Measurements from ENCODE around the gene CYP27B1.
A peak's percentile ranks its signal among the peaks of the same experiment; 100 is the strongest.

CYP27B1 gene

GRCh38 chr12:57756406-57757341 is 10.2 kb downstream of the CYP27B1 start:
- in situ Hi-C loops (cut with HindIII; ENCODE audit: low pct_ligation_motif_present, low pct_unique_long_range_greater_than_20kb, low sequenced_read_pairs): no loop called here
- DNase-seq: peak; percentile 36

DNA sequence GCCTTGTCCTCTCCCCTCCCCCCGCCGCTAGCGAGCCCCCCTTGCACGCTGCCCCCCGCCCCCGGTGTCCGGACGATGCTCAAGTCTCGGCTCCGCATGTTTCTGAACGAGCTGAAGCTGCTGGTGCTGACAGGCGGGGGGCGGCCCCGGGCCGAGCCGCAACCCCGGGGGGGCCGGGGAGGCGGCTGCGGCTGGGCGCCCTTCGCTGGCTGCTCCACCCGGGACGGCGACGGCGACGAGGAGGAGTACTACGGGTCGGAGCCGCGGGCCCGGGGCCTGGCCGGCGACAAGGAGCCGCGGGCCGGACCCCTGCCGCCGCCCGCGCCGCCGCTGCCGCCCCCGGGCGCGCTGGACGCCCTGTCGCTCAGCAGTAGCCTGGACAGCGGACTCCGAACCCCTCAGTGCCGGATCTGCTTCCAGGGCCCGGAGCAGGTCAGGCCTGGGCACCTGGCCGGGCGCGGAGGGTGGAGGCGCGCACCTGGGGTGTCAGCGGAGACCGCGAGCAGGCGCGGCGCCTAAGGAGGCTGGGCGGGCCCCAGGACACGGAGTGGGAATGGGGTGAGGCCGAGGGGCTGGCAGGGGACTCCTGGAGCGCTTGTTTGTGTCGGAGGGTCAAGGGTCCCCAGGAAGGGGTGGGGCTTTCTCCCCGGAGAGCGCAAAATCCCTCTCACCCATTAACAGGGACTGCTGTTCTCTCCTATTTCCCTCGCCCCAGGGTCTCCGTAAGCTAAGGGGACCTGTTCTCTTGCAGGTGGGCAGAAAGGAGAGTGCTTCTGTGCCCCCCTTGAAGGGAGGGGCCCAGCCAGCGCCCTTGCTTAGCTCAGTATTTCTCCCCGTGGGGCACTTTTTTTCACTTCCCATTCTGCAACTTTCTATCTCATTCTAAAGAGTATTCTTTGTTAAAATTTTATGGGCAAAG is 11.2 kb downstream of the CYP27B1 start:
- in situ Hi-C loops (cut with HindIII; ENCODE audit: low pct_ligation_motif_present, low pct_unique_long_range_greater_than_20kb, low sequenced_read_pairs): no loop called here
- no peak for DNase-seq

DNA sequence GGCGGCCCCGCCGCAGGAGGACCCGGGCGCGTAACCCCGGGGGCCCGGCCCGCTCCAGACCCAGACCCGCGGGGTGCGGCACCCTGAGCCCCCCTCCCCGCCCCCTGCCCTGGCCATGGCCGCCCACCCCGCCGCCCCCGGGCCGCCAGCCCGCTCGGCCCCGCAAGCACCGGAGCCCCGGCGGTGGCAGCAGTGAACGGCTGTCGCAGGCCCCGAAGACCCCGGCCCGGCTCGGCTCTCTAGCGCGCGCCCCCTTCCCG is 11.8 kb downstream of the CYP27B1 start:
- no peak for DNase-seq
- in situ Hi-C loops (cut with HindIII; ENCODE audit: low pct_ligation_motif_present, low pct_unique_long_range_greater_than_20kb, low sequenced_read_pairs): no loop called here

DNA sequence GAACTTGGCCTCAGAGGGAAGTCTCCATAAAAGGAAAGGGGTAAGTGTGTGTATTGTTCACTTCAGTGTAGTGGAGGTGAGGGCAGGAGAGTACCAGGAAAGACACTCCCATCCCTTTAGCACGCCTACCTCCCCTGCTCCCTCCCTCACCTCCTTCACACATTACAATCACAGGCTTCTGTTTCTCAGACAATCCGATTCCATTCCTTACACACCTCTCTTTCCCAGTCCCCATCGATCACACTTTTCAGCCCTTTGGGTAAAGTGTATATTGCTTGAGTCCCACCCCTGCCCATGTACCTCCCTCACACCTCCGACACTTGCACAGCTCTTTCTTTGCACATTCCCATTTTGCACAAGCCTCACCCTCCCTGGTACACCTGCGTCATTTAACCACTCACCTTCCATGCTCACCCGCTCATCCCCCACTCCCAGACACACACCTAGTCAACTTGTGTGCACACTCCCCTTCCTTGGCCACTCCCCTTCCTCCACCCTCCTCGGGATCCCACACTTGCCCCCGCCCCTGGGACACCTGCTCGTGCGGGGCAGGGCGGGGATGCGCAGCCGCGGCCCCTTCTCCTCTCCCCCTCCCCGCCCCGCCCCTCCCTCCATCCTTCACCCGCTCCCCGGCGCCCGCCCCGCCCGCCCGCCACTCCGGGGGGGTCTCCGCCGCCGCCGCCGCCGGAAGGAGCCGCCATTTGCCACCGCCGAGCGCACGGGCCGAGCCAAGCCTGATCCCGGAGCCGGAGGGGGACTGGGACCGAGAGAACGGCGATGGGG is 12.3 kb downstream of the CYP27B1 start, which contains the start of gene MARCHF9:
MARCHF9 (plus strand) TSS at position 693 of the 783 bp plus-strand sequence. CDS start 426 bp downstream, outside the sequence.
- in situ Hi-C loops (cut with HindIII; ENCODE audit: low pct_ligation_motif_present, low pct_unique_long_range_greater_than_20kb, low sequenced_read_pairs): no loop called here
- peak; percentile 86 for DNase-seq

- DNase-seq: no peak
- in situ Hi-C loops (cut with HindIII; ENCODE audit: low pct_ligation_motif_present, low pct_unique_long_range_greater_than_20kb, low sequenced_read_pairs): no loop called here
Measured at GRCh38 chr12:57753756-57754337, 13.0 kb downstream of the CYP27B1 start.

GRCh38 chr12:57752668-57753000 is 14.2 kb downstream of the CYP27B1 start:
- DNase-seq: no peak
- in situ Hi-C loops (cut with HindIII; ENCODE audit: low pct_ligation_motif_present, low pct_unique_long_range_greater_than_20kb, low sequenced_read_pairs): no loop called here

DNA sequence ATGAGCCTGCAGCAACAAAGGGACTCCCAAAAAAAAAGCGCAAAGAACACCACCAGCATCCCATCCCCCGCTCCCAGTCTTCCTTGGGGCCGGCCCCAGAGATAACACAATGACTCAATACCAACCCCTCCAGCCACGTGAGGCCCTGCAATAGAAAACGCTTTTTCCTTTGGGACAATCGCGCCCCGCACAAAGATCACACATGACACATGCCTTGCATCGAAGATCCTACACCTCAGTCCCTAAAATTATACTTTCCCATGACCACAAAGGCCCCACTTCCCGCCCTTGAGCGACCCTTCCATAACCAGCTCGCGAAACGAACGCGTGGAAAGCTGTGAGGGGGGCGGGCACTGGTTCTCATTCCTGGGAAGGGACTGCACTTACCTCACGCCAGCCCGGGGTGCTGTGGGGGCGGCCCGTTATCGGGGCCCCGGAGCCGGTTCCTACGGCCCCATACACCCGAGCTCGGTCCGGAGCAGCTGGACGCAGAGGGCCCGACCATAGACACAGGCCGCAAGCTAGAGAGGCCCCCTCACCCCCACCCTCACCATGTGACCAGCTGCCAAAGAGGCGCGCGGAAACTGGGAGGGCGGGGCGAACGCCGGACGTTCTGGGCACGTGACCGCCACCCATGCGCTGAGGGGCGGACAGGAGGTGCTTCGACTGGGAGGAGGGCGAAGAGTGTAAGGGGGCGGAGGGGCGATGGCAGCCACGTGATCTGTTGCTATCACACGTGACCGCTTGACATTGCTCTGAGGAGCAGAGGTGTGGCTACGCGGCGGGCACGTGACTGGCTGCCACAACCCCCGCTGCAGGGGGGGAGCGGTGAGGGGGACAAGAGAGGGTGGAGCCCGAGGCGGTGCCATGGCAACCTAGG is 14.8 kb downstream of the CYP27B1 start, which contains the start of gene CDK4:
CDK4 (minus strand) TSS at position 523 of the 880 bp plus-strand sequence. CDS start 593 bp downstream, outside the sequence.
- in situ Hi-C loops (cut with HindIII; ENCODE audit: low pct_ligation_motif_present, low pct_unique_long_range_greater_than_20kb, low sequenced_read_pairs): no loop called here
- peak; percentile 100 for DNase-seq

- no peak for DNase-seq
- in situ Hi-C loops (cut with HindIII; ENCODE audit: low pct_ligation_motif_present, low pct_unique_long_range_greater_than_20kb, low sequenced_read_pairs): no loop called here
Measured at GRCh38 chr12:57751432-57751787, 15.5 kb downstream of the CYP27B1 start.

DNA sequence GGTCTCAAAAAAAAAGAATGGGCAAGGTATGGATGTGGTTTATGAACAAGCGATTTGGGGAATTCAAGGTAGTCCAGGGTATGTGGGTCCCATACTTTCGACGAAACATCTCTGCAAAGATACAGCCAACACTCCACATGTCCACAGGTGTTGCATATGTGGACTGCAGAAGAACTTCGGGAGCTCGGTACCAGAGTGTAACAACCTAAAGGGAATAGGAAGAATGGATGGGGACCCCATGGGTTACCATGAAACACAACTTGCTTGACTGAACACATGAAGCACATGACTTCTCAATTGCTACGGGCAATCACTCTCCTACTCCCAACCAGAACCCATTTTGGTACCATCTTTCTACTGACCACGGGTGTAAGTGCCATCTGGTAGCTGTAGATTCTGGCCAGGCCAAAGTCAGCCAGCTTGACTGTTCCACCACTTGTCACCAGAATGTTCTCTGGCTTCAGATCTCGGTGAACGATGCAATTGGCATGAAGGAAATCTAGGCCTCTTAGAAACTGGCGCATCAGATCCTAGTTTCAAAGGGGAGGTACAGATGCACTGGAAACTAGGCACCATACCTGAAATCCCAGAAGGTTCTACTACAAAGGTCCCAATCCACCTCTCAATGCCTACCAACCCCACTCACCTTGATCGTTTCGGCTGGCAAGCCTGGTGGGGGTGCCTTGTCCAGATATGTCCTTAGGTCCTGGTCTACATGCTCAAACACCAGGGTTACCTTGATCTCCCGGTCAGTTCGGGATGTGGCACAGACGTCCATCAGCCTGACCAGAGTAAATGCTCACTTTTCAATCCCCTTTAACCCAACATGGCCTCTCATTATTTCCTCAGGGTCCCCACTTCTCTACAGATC is 16.1 kb downstream of the CYP27B1 start:
- no peak for DNase-seq
- in situ Hi-C loops (cut with HindIII; ENCODE audit: low pct_ligation_motif_present, low pct_unique_long_range_greater_than_20kb, low sequenced_read_pairs): no loop called here

DNA sequence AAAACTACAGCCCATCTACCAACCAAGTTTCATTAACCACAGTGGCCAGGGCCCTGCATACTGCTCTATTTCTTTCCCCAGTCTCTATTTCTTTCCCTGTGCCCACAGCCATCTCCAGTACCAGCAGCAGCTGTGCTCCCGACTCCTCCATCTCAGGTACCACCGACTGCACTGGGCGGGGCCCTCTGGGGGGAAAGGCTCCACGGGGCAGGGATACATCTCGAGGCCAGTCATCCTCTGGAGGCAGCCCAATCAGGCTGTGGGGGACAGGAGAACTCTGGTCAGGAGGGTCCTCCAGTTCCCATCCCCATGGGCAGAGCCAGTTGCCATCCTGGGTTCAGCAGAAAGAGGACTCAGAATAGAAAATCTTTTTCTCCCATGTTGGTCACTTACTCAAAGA is 17.8 kb downstream of the CYP27B1 start:
- DNase-seq: no peak
- in situ Hi-C loops (cut with HindIII; ENCODE audit: low pct_ligation_motif_present, low pct_unique_long_range_greater_than_20kb, low sequenced_read_pairs): no loop called here

GRCh38 chr12:57746025-57746424 is 20.9 kb downstream of the CYP27B1 start:
- no peak for DNase-seq
- in situ Hi-C loops (cut with HindIII; ENCODE audit: low pct_ligation_motif_present, low pct_unique_long_range_greater_than_20kb, low sequenced_read_pairs): no loop called here

GRCh38 chr12:57745485-57745881 is 21.4 kb downstream of the CYP27B1 start:
- peak; percentile 37 for DNase-seq
- in situ Hi-C loops (cut with HindIII; ENCODE audit: low pct_ligation_motif_present, low pct_unique_long_range_greater_than_20kb, low sequenced_read_pairs): no loop called here

- in situ Hi-C loops (cut with HindIII; ENCODE audit: low pct_ligation_motif_present, low pct_unique_long_range_greater_than_20kb, low sequenced_read_pairs): no loop called here
- peak; percentile 100 for DNase-seq
Measured at GRCh38 chr12:57744777-57745484, 21.9 kb downstream of the CYP27B1 start, which contains the start of gene TSPAN31. Gene TSPAN31, plus strand, starts transcription at chr12:57745039. Its CDS starts 116 bp downstream, at chr12:57745155.

GRCh38 chr12:57744194-57744776 is 22.6 kb downstream of the CYP27B1 start:
- DNase-seq: peak; percentile 90
- in situ Hi-C loops (cut with HindIII; ENCODE audit: low pct_ligation_motif_present, low pct_unique_long_range_greater_than_20kb, low sequenced_read_pairs): no loop called here

GRCh38 chr12:57743769-57744168 is 23.1 kb downstream of the CYP27B1 start:
- DNase-seq: no peak
- in situ Hi-C loops (cut with HindIII; ENCODE audit: low pct_ligation_motif_present, low pct_unique_long_range_greater_than_20kb, low sequenced_read_pairs): no loop called here
